ENCODE data around the gene EIF4E1B.

The EIF4E1B gene

DNA sequence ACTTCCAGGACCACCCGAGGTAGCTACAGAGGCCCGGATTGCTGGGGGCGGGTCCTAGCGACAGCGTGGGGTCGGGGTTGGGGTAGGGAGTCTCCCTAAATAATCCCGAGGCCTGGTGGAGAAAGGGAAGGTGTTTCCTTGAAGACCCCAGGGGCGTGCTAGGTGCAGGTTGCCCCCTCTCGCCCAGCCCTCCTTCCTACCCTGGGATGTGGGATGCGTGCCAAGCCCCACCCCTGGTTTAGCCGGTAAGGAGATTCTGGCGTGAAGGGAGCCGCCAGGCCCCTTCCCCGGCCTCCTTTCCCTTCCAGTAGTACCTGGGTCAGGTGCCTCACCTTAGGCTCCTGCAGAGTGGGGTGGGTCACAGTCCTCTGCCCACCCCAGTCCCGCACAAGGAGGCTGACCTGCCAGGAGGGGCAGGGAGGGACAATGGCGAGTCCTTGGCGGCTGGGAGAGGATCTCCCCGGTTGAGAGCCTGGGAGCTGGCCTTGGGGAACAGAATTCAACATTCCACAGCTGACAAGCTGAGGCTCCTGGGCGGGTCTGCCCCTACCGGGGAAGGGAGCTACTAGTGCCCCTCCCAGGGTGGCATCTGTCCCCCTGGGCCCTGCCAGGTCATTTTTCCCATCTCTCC lies 17.5 kb downstream of the EIF4E1B start:
- peak; percentile 39 for DNase-seq

DNA sequence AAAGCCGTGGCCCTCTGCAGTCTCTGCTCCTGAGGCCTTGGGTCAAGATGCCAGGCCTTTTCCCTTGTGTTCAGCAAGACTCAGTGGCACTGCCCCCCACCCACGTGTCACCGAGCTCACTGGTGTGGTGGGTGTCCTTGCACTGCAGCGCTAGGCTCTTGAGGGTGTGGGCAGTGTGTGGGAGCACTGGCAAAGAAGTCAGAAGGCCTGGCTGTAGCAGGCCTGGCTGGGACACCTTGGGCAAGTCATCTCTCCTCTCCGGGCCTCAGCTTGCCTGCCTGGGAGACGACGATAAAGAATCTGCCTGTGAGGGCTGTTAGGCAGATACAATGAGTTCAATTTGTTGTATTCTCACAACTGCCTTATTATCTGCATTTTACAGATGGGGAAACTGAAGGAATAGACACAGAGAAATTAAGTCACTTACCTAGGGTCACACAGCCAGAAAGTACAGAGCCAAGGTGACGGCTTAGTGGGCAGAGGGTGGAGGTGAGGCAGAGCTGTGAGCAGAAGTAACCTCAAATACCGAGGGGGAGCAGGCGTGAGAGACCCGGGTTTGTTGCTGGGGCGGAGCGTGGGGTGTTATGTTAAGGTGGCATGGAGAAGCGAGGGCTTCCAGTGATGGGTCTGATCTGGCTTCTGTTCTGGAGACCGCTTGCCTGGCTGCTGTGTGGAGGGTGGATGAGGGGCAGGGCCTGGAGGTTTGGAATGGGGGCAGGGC lies 18.2 kb downstream of the EIF4E1B start:
- DNase-seq, result peak; percentile 45

DNA sequence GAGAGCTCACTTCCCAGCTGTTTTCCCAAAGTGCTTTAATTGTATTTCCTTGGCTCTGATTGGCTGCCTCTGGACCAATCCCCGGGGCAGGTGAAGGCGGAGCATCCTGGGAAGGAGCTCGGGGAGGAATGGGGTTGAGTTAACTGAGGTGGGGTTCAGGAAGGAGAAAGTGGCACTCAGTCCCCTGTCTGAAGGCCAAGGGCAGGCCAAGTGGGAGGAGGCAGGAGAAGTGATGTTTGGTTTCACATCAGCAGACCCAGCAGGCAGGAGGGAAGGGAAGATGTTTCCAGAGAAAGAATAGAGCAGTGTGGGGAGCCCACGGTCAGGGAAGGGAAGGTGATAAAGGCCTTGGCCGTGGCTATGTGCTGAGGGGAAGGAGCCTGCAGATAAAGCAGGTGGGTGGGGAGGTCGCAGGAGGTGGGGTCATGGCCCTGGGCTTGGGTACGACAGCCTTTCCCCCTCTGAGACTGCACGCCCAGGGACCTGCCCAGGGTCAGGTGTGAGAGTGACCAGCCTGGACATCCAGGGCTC lies 19.9 kb downstream of the EIF4E1B start:
- no peak for DNase-seq

DNA sequence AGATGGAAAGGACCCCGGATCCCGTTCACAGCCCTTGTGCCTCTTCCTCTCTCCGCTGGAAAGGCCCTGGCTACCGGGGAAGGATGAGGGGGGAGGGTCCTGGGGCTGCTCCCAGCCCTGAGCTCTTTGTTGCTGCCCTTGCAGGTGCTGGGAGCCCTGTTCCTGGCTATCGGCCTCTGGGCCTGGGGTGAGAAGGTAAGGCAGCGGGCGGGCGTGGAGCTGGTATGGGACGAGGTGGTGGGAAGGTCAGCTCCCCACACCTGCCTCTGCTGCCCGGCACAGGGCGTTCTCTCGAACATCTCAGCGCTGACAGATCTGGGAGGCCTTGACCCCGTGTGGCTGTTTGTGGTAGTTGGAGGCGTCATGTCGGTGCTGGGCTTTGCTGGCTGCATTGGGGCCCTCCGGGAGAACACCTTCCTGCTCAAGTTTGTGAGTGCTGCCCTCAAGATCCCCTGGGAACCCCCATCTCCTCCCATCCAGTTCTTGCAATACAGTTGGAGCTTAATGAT lies 21.1 kb downstream of the EIF4E1B start:
- no peak for DNase-seq

DNA sequence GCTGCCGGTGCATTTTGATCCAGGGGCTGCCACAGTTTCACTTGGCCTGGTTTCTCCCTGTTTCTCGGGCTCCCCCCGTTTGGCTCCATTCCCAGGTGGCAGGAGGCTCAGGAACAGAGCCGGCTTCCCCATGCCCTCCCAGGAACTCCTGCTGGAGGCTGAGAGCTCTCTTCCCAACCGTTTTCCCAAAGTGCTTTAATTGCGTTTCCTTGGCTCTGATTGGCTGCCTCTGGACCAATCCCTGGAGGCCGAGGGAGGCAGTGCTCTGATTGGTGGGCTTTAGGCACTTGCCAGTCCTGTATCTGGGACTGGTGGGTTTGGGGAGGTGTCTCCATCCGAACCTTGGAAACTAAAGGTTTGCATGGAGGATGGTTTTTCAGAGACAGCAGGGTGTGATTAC lies 21.7 kb downstream of the EIF4E1B start:
- no peak for DNase-seq

DNA sequence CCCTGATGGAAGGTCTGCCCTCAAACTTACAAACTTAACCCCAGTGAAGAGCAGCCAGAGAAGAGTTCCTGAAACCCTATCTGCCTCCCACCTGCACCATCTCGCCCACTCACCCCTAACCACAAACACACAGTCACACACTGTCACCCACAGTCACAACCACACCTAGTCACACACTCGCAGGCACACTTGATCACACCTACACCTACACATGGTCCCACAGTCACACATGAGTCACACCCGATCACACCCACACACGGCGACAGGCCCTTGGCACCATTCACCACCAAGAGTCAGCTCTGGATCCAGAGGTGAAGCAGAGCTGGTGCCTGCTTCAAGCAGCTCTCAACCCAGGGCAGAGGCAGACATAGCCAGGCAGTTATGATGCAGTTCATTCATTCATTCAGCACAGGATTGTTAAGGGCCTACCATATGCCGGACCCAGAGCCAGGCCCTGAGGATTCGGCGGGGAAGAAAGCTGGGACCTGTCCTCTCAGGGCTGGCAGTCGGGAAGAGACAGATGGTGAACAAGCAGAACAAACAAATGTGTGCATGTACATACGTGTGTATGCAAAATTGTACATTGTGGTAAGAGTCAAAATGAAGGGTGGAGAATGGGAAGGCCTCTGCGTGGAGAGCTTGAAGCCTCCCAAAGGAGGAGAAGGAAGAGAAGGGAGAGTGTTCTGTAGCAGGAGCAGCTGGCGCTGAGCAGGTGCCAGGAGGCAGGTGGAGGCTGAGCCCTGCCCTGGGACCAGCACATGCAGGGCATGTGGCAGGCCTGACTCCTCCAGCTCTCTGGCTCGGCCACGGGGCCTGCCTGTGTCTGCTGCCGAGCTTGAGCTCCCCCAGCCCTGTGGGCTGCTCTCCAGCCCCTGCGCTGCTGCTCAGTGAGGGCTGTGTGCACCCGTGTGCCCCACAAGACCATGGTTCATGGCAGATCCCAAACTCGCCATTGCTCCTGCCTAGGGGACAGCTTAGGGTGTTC lies 23.2 kb downstream of the EIF4E1B start:
- DNase-seq, result peak; percentile 43

DNA sequence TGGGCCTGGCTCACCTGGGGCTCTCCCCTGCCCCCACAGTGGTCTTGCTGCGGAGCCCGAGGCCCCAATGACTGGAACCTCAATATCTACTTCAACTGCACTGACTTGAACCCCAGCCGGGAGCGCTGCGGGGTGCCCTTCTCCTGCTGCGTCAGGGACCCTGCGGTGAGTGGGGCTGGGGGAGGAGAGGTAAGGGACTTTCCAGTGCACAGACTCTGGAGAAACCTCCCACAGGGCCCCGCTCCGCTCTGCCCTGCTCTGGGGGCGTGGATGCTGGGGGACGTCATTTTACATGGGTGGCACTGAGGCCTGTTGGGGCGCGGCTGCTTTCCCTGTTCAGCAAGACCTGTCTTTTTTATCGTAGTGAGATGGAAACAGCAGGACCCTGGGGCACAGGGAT lies 24.4 kb downstream of the EIF4E1B start:
- no peak for DNase-seq

DNA sequence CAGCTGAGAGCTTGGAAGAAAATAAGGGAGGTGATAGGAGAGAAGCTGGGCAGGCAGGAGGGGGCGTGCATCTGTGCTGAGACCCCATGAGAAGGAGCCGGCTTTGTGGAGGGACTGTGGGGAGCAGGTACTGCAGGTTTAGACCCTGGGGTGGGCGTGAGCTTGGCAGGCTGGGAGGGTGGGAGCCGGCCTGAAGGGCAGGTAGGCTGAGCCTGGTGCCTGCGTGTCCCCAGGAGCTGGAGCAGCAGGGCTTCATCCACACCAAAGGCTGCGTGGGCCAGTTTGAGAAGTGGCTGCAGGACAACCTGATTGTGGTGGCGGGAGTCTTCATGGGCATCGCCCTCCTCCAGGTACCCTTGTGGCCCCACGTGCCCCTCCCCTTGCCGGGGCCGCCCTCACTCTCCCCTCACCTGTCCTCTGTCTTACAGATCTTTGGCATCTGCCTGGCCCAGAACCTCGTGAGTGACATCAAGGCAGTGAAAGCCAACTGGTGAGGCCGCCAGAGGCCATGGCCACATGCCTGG lies 26.1 kb downstream of the EIF4E1B start:
- no peak for DNase-seq

DNA sequence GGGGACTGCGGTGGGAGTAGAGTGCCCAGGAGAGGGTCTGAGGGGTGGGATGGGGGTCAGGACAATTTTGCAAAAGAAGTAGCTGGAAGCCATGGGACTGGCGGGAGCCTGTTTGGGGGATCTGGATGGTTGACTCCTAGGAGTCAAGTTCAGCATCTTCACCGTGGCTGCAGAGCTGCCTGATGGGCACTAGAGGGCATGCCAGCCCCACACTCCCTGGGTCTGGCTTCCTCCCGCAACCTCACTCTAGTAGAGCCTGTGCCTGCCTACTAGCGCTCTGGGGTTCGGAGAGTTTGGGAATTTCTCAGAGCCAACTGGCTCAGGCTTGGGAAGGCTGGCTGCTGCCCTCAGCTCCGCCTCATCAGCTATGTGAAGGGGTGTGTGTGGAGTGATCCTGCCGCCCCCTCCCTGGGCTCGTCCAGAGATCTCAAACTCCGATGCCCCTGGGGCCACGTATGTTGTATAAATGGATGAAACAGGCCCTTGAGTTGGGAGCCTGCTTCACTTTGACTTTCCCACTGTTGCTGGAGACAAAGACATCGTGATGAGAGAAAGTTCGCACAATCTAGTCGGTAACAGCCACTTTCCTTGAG lies 27.6 kb downstream of the EIF4E1B start:
- peak; percentile 70 for DNase-seq

DNA sequence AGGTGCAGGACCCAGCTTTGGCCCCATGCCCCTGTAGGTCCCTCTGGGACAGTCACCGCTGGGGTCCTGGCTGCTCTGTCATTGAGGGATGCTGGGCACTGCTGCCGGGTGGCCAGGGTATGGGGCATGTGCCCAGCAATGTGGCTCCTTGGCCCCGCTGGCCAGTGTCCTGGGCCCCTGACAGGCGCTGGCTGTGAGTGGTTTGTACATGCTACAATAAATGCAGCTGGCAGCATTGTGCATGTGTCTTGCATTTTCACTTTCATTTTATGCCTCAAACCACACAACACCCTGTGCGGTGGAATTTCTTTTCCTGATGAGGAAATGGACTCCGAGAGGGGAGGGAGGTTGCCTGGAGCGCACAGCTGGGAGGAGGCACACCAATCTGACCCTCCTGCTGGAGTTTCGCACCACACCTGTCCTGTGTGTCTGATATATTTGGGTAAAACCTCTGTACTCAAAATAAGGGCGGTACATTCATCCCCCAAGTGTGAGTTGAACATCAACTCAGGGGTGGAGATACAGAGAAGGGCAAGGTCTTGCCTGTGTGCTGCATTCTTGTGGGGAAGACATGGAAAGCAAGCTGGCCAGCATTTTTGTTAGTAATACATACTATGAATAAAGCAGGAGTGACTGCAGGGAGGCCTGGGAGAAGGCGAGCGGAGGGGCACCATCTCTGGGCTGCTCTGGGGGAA lies 28.5 kb downstream of the EIF4E1B start:
- DNase-seq, result no peak

DNA sequence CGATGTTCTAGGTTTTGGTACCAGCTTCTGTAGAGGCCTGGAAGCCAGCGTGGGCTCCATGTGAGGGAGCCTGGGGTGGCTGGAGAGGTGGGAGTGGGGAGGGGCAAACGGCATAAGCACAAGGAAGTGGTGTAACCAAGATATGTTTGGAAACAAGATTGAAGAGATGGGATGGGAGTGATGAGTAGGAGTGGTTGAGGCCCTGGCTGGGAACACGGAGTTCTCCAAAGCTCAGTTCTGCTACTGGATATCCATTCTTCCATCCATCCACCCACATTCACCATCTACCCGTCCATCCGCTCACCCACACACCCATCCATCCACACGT lies 29.0 kb downstream of the EIF4E1B start:
- no peak for DNase-seq

DNA sequence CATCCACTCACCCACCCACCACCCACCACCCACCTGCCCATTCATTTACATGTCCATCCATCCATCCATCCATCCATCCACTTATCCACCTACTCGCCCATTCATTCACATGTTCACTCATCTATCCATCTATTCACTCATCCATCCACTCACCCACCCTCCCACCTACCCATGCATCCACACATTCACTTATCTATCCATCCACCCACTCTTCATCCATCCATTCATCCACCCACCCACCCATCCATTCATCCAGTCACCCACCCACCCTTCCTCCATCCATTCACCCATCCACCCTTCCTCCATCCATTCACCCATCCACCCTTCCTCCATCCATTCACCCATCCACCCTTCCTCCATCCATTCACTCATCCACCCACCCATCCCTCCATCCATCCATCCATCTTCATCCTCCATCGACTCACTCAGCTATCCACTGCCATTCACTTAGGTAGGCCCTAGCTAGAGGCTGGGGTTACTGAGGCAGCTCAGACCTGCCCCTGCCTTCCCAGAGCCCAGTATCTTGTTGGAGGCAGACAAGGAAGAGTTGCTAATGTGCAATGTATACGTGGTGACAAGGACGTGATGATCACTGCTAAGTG lies 29.5 kb downstream of the EIF4E1B start:
- DNase-seq, result no peak

DNA sequence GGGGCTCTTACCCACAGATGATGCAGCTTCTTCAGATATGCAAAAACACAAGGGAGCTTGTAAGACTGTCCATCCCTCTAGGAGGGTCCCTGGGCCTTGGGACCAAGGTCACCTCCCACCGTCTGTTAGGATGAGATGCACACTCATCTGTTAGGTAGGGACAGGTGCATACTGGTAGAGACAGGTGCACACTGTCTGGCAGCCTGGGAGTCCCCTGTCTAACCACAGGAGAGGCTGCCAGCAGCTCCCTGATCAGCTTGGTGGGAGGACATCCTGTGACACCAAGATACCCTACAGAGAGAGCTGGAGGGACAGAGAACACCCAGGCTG lies 30.0 kb downstream of the EIF4E1B start:
- no peak for DNase-seq

DNA sequence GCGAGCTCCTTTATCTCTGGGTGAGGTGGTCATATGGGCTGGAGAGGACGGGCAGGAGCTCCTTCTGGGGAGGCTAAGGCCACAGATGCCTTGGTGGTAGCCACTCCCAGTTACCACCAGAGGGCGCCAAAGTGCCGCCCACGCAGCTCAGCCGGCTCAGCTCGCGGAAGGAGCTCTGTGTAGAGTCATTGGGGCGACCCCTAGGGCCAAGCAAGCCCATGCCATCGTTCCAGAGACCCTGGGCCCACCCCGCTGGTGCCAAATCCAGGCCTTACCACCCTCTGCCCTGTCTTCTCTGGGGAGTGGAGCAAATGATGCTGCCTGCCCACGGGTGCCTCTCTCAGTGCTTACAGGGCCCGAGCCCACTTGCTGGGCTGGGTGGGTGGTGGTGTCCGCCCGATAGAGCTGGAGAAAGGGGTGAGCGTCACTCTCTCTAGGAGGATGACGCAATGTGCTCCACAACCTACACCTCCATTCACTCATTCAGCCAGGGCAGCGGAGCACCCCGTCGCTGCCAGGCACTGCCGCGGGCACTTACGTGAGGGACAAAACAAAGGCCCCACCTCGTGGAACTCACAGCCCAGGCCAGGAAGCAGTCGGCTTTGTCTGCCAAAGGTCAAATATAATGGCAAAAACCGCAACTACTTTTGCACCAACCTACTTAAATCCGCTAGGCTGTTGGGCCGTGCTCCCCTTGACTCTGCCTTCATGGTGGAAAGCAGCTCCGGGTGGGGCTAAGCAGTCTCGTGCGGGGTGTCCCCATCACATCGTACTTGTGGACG lies 30.6 kb downstream of the EIF4E1B start:
- DNase-seq, result peak; percentile 78

DNA sequence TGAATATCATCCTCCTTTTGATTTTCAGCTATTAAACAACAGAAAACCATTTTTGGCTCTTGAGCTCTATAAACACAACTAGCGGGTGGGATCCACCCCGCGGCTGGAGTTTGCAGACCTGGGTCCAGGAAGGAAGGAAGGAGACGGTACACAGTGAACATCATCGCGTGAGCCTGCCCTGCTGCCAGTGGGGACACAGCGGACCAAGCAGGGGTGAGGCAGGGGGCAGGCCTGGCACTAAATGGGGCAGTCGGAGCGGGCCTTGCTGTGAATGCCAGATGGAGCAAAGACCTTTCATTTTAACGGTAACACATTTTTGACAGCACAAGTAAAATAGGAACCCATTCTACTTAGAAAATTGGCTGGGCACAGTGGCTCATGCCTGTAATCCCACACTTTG lies 31.2 kb downstream of the EIF4E1B start:
- DNase-seq, result no peak

DNA sequence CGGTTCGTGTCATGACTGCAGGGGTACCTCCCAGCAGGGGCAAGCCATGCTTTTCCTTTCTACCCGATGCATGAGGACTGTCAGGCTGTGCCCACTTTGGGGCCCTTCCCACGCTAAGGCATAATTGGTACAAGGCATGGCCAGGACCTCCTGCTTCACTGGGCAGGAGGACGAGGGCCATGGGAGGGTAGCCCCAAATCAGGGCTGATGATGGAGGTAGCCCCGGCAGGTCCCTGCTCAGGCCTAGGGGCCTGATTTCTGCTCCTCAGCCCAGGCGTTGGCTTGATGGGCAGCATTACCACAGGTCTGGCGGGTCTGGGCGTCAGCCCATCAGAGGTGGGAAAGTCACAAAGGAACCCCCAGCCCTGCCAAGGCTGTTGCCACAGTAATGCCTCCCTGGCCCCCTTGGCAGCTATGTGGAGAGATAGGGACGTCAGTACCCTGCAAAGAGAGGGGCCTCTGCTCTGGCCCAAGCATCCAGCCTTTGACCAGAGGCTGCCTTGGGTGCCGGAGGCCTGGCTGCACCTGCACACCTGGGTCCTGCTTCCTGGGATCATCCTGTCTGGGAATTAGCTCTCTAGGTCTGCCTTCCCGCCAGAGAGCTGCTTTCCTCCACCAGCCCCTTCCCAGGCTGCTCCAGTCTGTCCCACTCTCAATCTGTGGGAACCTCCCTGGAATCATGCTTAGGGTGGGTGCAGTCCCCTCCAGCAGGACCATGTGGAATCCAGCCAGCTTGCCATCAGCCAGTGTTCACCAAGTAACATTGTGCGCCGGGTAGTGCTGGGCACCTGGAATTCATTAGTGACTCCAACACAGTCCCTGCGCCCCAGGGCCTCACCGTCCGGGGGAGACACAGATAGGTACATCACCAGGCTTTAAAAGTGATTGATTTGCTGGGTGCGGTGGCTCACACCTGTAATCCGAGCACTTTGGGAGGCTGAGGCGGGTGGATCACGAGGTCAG lies 32.2 kb downstream of the EIF4E1B start:
- no peak for DNase-seq

DNA sequence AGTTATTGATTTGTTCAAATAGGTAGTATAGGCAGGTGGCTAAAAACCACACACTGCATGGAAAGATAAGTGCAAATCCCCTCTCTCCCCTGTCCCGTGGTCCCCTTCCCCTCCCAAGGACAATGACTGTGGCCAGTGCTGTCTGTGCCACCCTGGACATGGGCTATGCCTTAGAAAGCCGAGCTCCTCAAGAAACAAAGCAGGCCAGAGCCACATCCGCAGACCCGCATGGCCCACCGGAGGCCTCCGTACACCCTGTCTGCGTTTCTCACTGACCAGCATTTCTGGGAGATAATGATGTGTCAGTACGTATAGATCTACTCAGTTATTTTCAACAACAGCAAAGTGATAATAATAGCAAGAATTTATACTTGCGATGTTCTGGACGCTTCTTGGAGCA lies 33.1 kb downstream of the EIF4E1B start:
- DNase-seq, result no peak

DNA sequence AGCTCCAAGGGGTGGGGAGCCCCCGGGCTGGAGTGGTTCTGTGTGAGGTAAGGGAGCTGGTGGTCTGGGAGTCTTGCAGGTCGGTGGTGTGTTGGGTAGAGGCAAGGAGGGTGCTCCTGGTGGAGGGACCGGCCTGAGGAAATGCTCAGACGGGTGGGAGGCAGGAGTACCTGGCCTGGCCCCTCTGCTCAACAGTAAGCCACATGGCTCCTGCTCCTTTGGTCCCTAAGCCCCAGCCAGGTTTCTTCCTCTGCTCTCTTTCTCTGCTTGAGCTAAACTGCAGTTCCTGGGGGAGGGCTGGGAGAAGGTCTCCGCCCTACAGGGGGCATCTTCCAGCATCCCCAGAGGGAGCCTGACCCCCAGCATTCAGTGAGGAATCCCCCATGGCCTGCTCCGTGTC lies 34.0 kb downstream of the EIF4E1B start:
- no peak for DNase-seq

DNA sequence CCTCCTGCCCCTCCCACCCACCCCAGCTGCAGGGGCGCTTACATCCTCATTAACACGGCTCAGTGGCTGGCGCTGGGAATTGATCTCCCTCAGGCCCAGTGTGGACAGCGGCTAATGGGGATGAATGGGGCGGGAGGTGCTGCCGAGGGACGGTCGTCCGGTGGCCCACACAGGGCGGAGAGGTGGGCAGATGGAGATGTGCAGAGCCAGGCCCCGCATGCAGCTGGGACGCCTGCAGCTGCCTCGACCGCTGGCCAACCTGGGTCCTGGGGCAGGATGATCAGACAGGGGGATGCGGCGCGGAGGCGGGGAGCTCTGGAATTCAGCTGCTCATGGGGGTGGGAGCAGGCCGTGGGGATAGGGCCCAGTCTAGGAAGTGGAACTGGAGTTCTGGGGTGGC lies 34.4 kb downstream of the EIF4E1B start:
- DNase-seq, result no peak

DNA sequence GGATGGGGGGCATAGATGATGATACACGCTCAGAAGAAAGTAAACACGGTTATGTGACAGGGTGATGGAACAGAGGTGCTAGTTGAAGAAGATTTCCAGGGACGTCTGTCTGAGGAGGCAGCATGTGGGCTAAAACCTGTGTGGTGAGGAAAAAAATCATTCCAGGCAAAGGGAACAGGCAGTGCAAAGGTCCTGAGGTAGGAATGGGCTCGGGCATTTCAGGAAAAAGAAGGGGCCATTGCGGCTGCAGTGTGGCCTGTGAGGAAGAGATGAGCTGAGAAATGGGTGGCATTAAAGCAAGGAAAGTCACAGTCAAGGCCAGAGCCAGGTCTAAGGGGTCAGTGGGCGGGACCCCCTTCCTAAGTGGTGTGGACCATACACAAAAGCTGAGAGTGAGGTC lies 35.0 kb downstream of the EIF4E1B start:
- DNase-seq, result no peak
